ENCODE measurements around the gene CDHR4.

Gene CDHR4

GRCh38 chr3:49799761-49800160, at the start of gene CDHR4:
CDHR4 (minus strand) TSS chr3:49799873; CDS start chr3:49799812, 61 bp downstream.
- TF ChIP-seq CTCF (IDR thresholded peaks at IDR 0.05; ENCODE audit: extremely low read depth, missing control alignments) = no peak
- no peak for DNase-seq (ENCODE audit: low spot score)

GRCh38 chr3:49845694-49846093, 46.0 kb upstream of the CDHR4 start:
- no peak for DNase-seq (ENCODE audit: low spot score)
- no peak for TF ChIP-seq CTCF (IDR thresholded peaks at IDR 0.05; ENCODE audit: extremely low read depth, missing control alignments)

- no peak for DNase-seq (ENCODE audit: low spot score)
Measured at GRCh38 chr3:49844464-49845183, 45.0 kb upstream of the CDHR4 start.

GRCh38 chr3:49842843-49843517, 43.3 kb upstream of the CDHR4 start:
- no peak for TF ChIP-seq CTCF (IDR thresholded peaks at IDR 0.05; ENCODE audit: extremely low read depth, missing control alignments)
- DNase-seq (ENCODE audit: low spot score) = no peak

More at GRCh38 chr3:49844464-49845183, 45.0 kb upstream of the CDHR4 start:
- no peak for TF ChIP-seq CTCF (IDR thresholded peaks at IDR 0.05; ENCODE audit: extremely low read depth, missing control alignments)

GRCh38 chr3:49841806-49842205, 42.1 kb upstream of the CDHR4 start:
- no peak for DNase-seq (ENCODE audit: low spot score)
- no peak for TF ChIP-seq CTCF (IDR thresholded peaks at IDR 0.05; ENCODE audit: extremely low read depth, missing control alignments)

GRCh38 chr3:49841126-49841696, 41.5 kb upstream of the CDHR4 start:
- peak; percentile 36 for TF ChIP-seq CTCF (IDR thresholded peaks at IDR 0.05; ENCODE audit: extremely low read depth, missing control alignments)
- no peak for DNase-seq (ENCODE audit: low spot score)

- TF ChIP-seq CTCF (IDR thresholded peaks at IDR 0.05; ENCODE audit: extremely low read depth, missing control alignments) = no peak
- no peak for DNase-seq (ENCODE audit: low spot score)
Measured at GRCh38 chr3:49840388-49840787, 40.7 kb upstream of the CDHR4 start.

Data from GM20000 (cell line).